HG02943 (cell line): Measurements from ENCODE around the gene DOC2A.
"Not testable (repeated sequence)": the region's sequence is repeated elsewhere in the genome, so short reads cannot be mapped to it uniquely, and the experiment has no call there.

Experiments used
- ATAC-seq: cut with Tn5 transposase; IDR thresholded peaks from one replicate; pipeline ENCODE4 v1.9.1; 2021; ENCODE audit warnings: mild to moderate bottlenecking, low read depth, moderate library complexity; ENCODE audit not compliant: unreplicated experiment

The DOC2A gene

GRCh38 chr16:29974291-29975133 lies 36.3 kb downstream of the DOC2A start:
- no peak for ATAC-seq

- ATAC-seq = peak; percentile 92
Observed at GRCh38 chr16:29973384-29974246, 37.2 kb downstream of the DOC2A start, which contains the start of gene TAOK2. Gene TAOK2 (plus strand): TSS chr16:29973868. CDS start chr16:29977773, 3,905 bp downstream.

- ATAC-seq = no peak
Observed at GRCh38 chr16:29972992-29973383, 37.8 kb downstream of the DOC2A start.

- no peak for ATAC-seq
Observed at GRCh38 chr16:29972500-29972899, 38.3 kb downstream of the DOC2A start.

GRCh38 chr16:29971304-29971703 lies 39.5 kb downstream of the DOC2A start:
- no peak for ATAC-seq

GRCh38 chr16:29968205-29968604 lies 42.6 kb downstream of the DOC2A start:
- no peak for ATAC-seq

- ATAC-seq = no peak
Observed at GRCh38 chr16:29963021-29963743, 47.6 kb downstream of the DOC2A start.

GRCh38 chr16:29962344-29962994 lies 48.4 kb downstream of the DOC2A start:
- no peak for ATAC-seq

- peak; percentile 72 for ATAC-seq
Observed at GRCh38 chr16:29961479-29962343, 49.1 kb downstream of the DOC2A start, which contains the start of gene TMEM219. Gene TMEM219 (plus strand): TSS chr16:29962079. CDS start chr16:29963144, 1,065 bp downstream.

GRCh38 chr16:29961127-29961478 lies 49.7 kb downstream of the DOC2A start:
- no peak for ATAC-seq

- ATAC-seq = not testable (repeated sequence)
Observed at GRCh38 chr16:29959821-29960220, 51.0 kb downstream of the DOC2A start.

- no peak for ATAC-seq
Observed at GRCh38 chr16:29959293-29959692, 51.5 kb downstream of the DOC2A start.

- ATAC-seq = no peak
Observed at GRCh38 chr16:29958756-29959155, 52.1 kb downstream of the DOC2A start.
